ENCODE data around the gene LHPP. TPM values are rescaled to one million over a fixed set of nuclear protein-coding genes. Genes with fewer than 3 reads are reported as not detected.

LHPP gene
- total RNA-seq, 1 donor from 2014 or later: 18.8 TPM

DNA sequence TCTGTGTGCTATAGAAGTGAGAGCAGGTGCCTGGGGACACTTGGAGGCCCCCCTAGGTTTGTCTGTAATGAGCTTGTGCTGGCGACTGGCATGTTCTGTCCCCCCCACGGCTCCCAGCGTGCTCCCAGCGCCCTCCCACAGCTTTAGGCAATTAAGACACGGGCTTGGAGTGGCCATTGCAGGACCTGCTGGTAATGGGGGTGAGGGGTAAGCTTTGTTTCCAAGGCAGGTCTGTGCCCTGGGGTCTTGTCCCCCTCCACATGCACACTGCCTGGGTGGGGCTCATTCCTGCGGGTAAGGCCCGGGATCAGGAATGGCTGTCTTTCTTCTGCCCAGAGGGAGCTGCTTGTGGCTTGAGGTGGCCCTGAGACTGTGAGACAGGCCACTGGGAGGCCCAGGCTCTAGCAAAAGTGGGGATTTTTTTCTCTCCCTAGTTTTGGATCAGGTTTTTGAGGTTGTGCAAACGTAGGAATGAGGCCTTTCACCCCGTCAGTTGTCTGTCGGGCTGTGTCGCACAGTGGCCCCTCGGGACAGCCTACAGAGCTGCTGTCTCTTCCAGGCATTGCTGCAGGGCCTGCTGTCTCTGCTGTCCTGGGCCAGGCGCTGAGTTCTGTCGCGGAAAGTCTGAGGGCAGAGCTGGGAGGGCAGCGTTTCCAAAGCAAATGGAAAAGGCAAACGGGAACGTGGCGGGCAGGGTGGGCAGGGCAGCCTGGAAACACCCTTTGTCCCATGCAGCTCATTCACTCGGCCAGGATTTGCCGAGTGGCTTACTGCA, 107.4 kb downstream of the LHPP start:
- no peak overlapping the region for H3K4me3 Mint-ChIP-seq (ENCODE audit: unreplicated experiment)
- peaks cover 13% of the 10 kb centered on the region for H3K4me1 Mint-ChIP-seq (ENCODE audit: unreplicated experiment)
- H3K27me3 Mint-ChIP-seq (ENCODE audit: unreplicated experiment): peaks cover 14% of the 10 kb centered on the region
- H3K36me3 Mint-ChIP-seq (ENCODE audit: unreplicated experiment): no peaks in the 10 kb centered on the region
- no peak overlapping the region for H3K27ac Mint-ChIP-seq (ENCODE audit: unreplicated experiment)
- no peaks in the 10 kb centered on the region for H3K9me3 Mint-ChIP-seq (ENCODE audit: unreplicated experiment)
- DNase-seq (ENCODE audit: extremely low spot score, unreplicated experiment): no peak
- TF ChIP-seq, protein P1, sequence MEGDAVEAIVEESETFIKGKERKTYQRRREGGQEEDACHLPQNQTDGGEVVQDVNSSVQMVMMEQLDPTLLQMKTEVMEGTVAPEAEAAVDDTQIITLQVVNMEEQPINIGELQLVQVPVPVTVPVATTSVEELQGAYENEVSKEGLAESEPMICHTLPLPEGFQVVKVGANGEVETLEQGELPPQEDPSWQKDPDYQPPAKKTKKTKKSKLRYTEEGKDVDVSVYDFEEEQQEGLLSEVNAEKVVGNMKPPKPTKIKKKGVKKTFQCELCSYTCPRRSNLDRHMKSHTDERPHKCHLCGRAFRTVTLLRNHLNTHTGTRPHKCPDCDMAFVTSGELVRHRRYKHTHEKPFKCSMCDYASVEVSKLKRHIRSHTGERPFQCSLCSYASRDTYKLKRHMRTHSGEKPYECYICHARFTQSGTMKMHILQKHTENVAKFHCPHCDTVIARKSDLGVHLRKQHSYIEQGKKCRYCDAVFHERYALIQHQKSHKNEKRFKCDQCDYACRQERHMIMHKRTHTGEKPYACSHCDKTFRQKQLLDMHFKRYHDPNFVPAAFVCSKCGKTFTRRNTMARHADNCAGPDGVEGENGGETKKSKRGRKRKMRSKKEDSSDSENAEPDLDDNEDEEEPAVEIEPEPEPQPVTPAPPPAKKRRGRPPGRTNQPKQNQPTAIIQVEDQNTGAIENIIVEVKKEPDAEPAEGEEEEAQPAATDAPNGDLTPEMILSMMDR (IDR thresholded peaks at IDR 0.05): no peak

DNA sequence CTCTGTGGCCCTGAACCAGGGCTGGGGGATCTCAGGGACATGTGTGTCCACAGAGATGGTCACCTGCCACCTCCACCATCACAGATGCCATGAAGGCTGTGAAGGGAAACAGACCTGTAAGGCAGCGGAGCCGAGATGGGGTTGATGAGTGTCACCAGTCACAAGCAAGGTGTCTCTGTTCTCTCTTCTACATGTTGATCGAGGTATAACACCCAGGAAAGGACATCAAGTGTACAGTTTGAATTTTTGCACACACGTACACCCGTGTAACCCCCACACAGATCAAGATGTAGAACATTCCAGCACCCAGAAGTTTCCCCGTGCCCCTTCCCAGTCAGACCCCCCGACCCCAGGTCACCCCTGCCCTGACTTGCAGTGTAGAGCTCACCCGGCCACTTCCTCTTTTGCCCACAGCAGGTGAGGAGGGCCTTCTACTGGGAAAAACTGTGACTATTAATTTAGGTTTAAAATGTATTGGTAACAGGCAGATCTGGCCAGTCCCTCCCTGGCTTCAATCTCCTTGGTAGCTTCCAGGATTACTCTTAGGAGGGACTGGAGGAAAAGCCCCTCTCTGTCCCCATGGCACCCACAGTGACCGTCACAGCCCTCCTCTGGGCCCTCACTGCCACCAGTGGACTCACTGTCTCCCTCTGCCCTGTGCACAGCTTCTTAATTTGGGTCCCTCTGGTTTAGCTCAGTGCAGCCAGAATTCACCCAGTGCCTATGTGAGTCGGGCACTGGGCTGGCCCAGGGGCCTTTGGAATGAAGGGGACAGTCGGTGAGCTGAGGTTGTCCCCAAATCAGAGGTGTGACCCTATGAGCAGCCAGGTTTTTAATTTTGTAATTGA, 108.2 kb downstream of the LHPP start:
- TF ChIP-seq, protein P1 (IDR thresholded peaks at IDR 0.05): no peak
- Mint-ChIP-seq H3K4me3 (ENCODE audit: unreplicated experiment) (no peak overlapping the region), H3K27ac (ENCODE audit: unreplicated experiment) (no peak overlapping the region), H3K27me3 (ENCODE audit: unreplicated experiment) (peaks cover 7% of the 10 kb centered on the region), H3K9me3 (ENCODE audit: unreplicated experiment) (no peaks in the 10 kb centered on the region), H3K4me1 (ENCODE audit: unreplicated experiment) (peaks cover 7% of the 10 kb centered on the region), H3K36me3 (ENCODE audit: unreplicated experiment) (no peaks in the 10 kb centered on the region)
- DNase-seq (ENCODE audit: extremely low spot score, unreplicated experiment): no peak

DNA sequence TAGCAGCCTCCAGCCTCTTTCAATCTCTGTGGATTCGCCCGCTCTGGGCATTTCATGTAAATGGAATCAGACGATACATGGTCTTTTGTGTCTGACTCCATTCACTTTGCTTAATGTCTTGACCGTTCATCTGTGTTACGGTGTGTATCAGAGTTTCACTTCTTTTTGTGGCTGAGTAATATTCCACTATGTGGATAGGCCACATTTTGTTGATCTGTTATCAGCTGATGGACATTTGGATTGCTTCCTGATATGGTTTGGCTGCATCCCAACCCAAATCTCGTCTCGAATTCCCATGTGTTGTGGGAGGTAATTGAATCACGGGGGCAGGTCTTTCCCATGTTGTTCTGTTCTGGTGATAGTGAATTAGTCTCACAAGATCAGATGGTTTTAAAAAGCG, 109.0 kb downstream of the LHPP start:
- H3K4me1 Mint-ChIP-seq (ENCODE audit: unreplicated experiment): peaks cover under 1% of the 10 kb centered on the region
- TF ChIP-seq, protein P1 (IDR thresholded peaks at IDR 0.05): no peak
- H3K36me3 Mint-ChIP-seq (ENCODE audit: unreplicated experiment): no peaks in the 10 kb centered on the region
- no peak overlapping the region for H3K4me3 Mint-ChIP-seq (ENCODE audit: unreplicated experiment)
- DNase-seq (ENCODE audit: extremely low spot score, unreplicated experiment): no peak
- no peaks in the 10 kb centered on the region for H3K9me3 Mint-ChIP-seq (ENCODE audit: unreplicated experiment)
- H3K27ac Mint-ChIP-seq (ENCODE audit: unreplicated experiment): no peak overlapping the region
- H3K27me3 Mint-ChIP-seq (ENCODE audit: unreplicated experiment): peaks cover 11% of the 10 kb centered on the region

DNA sequence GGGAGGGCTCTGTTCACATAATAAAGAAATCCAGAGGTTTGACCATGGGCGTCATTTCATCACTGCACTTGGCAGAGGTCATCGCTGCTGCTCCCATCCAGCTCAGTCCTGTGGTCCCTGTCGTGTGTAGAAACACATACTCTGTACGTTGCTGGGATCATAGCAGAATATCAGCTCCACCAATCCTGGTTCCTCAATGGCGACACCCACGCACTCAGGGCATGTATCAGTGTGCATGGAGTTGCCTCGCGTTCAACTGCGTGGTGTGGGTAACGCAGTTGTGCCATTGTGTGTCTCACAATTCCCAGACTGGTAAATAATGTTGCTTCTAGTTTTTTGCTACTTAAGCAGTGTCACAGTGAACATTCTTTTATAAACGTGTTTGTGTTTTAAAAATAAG, 111.1 kb downstream of the LHPP start:
- Mint-ChIP-seq H3K36me3 (ENCODE audit: unreplicated experiment) (no peaks in the 10 kb centered on the region), H3K4me1 (ENCODE audit: unreplicated experiment) (no peaks in the 10 kb centered on the region), H3K4me3 (ENCODE audit: unreplicated experiment) (no peak overlapping the region), H3K27ac (ENCODE audit: unreplicated experiment) (no peak overlapping the region), H3K9me3 (ENCODE audit: unreplicated experiment) (no peaks in the 10 kb centered on the region), H3K27me3 (ENCODE audit: unreplicated experiment) (peaks cover 11% of the 10 kb centered on the region)
- no peak for DNase-seq (ENCODE audit: extremely low spot score, unreplicated experiment)
- TF ChIP-seq, protein P1 (IDR thresholded peaks at IDR 0.05): no peak

Measured in osteocyte (in vitro differentiated cells).